HTERT RPE-1 (cell line): ENCODE measurements around the gene GPR37L1.
"Not testable (repeated sequence)": the region's sequence is repeated elsewhere in the genome, so short reads cannot be mapped to it uniquely, and the experiment has no call there.

ENCODE experiments used
- in situ Hi-C: fragments of 300-500 bp; cut with MboI; formaldehyde crosslinking; loops from 4 replicates; pipeline ENCODE4 v1.14.3; 2020; ENCODE audit warnings: low sequenced_read_pairs

The GPR37L1 gene

DNA sequence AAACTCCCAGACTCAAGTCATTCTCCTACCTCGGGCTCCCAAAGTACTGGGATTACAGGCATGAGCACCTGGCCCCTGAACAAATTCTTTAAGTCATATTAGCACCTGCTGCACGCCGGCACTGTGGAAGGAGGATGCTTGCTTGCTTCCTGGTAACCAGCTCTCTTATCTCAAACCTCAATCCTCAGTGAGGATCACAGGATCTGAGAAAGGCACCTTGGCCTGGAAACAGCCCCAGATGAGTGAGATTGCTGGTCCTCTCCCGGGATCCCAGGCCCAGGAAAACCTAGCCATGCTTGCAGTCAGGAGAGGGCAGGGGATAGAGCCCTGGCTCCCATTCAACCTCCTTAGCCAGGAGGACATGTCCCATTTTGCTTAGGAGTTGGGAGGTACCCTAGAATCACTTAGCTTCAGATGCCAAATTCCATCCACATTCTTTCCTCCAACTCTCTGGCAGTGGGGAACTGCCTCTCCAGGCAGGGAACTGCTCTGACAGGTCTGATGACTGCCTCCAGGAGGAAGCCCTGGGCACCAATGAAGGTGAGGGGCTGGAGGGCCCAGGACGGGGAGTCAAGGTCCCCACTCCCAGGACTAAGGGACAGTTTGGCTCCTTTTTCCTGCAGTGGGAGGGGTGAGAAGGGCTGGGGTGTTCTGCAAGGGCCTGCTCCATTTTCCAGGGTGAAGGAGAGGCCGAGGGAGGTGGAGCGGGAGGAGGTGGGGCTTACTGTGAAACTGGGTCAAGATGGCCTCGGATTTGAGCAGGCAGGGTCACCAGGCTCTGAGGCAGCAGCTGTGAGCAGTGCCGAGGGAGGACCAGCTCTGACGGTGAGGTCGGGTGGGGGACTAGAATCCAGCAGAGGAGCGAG lies 9.5 kb downstream of the GPR37L1 start:
- in situ Hi-C loops: no loop called here

- in situ Hi-C loops: no loop called here
Measured at GRCh38 chr1:202133001-202133400, 10.3 kb downstream of the GPR37L1 start.

GRCh38 chr1:202133496-202133895 lies 10.8 kb downstream of the GPR37L1 start:
- in situ Hi-C loops: no loop called here

DNA sequence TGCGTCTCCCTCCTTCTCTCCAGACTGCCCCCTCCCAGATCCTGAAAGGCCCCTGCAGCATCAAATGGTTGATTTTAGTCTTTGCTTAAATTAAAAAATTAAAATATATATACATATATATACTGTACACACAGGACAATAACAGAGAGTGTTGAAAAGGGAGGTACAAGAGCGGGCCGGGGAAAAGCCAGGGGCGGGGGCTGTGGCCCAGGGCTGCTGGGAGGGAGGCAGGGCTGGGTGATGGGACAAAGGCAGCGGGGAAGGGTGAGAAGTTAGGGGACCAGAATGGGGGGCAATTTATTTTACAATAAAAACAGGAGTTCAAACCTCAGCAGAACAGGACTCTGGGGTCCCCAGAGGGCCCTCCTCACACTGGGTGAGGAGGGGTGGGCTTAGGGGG lies 11.3 kb downstream of the GPR37L1 start:
- in situ Hi-C loops: no loop called here

GRCh38 chr1:202134645-202135172 lies 12.0 kb downstream of the GPR37L1 start:
- in situ Hi-C loops: no loop called here

DNA sequence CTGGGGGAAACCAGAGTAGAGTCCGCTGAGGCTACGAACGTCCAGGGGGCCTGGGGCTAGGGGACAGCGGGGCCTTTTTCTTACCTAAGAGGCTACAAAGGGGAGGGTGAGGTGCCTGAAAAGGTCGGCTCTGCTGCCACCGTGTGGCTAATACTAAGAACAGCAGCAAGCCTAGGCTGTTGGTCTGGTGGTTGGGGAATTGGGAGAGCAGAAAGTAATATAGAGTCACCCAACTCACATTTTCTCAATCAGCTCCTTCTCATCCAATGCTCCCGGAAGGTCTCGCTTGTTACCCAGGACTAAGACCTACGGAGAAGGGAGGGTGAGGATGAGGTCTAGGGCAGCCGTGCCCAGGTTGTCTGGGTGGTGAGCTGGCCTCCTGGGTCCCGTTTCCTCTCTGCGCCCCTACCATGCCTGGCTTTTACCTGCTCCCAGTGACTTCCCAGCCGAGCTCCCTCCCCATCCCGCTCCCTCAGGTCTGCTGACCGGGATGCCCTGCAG lies 12.6 kb downstream of the GPR37L1 start:
- in situ Hi-C loops: no loop called here

- in situ Hi-C loops: no loop called here
Measured at GRCh38 chr1:202140833-202141232, 18.1 kb downstream of the GPR37L1 start.

GRCh38 chr1:202141468-202141867 lies 18.8 kb downstream of the GPR37L1 start:
- in situ Hi-C loops: not testable (repeated sequence)

DNA sequence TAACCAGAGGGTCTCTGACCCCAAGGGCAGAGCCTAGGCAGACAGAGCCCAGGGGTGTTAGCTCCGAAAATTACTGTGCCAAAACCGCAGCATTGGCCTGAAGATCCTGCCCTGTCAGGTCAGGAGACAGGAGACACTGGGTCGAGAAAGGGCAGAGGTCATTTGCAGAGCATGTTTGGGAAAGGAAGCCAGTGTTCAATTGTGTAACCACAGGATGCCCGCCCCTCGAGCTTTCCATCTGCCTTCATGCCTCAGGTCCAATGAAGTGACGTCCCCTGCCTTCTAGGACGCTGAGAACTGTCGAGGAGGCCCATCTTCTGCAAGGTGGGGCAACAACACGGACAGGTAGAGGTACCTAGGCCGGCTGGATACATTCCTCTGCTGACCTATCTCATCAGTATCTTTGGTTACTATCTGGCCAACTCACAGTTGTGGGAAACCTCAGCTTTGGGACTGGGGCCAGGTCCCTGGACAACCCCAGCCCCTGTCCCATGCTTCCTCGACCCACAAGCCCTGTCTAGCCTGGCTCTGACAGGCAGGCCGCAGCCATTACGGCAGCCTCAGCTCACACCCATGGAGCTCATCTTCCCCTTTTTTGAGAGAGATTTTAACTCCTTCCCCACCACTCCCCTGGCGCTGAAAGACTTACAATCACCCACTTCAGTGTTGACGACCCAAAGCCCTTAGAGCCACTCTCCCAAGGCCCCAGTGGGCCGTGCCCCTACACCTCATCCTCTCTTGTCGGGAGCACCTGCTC lies 20.5 kb downstream of the GPR37L1 start:
- in situ Hi-C loops: no loop called here

GRCh38 chr1:202143768-202144401 lies 21.2 kb downstream of the GPR37L1 start:
- in situ Hi-C loops: no loop called here

GRCh38 chr1:202144402-202145067 lies 21.8 kb downstream of the GPR37L1 start, which contains the start of gene ARL8A:
Gene ARL8A (minus strand): TSS chr1:202144737. CDS start chr1:202144572, 165 bp downstream.
- in situ Hi-C loops: no loop called here

DNA sequence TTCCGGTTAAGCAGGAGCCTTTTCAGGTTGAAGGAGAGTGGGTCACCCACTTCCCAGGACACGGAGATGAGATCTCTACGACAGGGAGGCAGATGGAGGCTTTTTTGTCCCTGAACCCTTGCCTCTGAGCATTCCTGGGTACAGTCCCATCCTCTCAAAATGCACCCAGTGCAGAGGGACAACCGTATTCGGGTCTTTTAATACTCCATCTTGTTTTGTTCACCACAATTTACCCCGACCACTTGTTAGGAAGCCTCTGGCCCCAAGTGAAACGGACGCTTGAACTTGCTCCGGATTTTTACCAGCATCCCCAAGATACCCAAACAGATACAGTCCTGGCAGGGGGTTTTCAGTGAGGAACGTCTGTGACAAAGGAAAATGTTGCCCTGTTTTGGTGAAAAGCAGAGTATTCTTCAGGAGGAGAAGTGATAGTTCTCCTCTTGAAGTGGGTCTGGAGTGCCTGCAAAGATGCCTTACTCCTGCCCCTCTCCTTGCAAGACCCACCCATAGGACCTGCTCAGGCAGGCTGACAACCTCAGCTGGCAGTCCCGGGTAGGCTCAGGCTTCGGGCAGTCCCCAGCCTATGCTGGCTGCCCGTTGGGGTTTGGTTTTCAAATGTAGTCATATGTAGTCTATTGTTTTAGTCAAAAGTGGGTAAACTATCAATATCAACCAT lies 22.5 kb downstream of the GPR37L1 start:
- in situ Hi-C loops: no loop called here

DNA sequence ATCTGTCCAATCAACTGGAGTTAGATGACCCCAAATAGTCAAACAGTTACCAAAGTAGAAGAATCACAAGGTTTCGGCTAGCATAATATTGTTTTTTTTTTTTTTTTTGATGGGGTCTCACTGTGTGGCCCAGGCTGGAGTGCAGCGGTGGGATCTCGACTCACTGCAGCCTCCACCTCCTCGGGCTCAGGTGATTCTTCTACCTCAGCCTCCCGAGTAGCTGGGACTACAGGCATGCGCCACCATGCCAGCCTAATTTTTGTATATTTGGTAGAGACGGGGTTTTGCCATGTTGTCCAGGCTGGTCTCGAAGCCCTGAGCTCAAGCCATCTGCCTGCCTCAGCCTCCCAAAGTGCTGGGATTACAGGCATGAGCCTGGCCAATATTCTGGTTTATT lies 23.0 kb downstream of the GPR37L1 start:
- in situ Hi-C loops: not testable (repeated sequence)

DNA sequence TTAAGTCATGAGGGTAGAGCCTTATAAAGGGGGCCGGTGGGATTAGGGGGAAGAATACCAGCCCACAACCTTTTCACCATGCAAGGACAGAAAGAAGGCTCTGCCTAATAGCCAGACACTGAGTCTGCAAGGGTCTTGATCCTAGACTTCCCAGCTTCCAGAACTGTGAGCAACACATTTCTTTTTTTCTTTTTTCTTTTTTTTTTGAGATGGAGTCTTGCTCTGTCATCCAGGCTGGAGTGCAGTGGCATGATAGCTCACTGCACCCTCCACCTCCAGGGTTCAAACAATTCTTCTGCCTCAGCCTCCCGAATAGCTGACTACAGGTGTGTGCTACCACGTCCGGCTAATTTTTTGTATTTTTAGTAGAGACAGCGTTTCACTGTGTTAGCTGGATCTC lies 23.6 kb downstream of the GPR37L1 start:
- in situ Hi-C loops: no loop called here

- in situ Hi-C loops: no loop called here
Measured at GRCh38 chr1:202146993-202147392, 24.3 kb downstream of the GPR37L1 start.

DNA sequence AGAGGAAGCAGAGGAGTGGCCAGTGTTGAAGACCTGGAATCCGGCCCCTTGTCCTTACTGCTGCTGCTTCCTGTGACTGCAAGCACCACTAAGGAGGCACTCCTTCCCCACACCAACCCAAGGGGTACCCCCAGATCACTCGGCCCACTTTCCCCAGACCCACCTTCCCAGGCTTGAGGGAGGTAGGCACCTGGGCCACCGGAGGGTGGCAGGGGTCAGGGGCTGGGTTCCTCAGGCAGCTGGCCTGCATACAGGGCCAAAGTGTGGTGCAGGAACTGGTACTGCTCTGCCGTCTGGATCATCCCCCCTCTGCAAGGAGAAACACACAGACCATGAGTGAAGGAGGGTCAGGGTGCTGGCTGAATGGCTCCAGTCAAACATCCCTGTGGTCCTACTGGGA lies 25.7 kb downstream of the GPR37L1 start:
- in situ Hi-C loops: no loop called here

DNA sequence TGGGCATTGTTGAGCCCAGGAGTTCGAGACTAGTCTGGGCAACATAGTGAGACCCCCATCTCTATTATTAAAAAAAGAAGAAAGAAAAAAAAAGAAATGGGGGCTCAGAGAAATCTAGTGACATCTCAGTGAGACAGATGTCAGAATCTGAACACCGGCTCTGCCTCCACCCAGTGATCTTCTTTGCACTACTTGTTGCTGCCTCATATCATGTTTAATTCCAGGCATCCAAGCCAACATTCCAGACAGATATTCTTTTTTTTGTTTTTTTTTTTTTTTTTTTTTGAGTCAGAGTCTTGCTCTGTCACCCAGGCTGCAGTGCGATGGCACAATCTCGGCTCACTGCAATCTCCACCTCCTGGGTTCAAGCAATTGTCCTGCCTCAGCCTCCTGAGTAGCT lies 26.8 kb downstream of the GPR37L1 start:
- in situ Hi-C loops: no loop called here

GRCh38 chr1:202150187-202150586 lies 27.5 kb downstream of the GPR37L1 start:
- in situ Hi-C loops: no loop called here

- in situ Hi-C loops: no loop called here
Measured at GRCh38 chr1:202150602-202151001, 27.9 kb downstream of the GPR37L1 start.

- in situ Hi-C loops: no loop called here
Measured at GRCh38 chr1:202151045-202151444, 28.3 kb downstream of the GPR37L1 start.
